Stimulated activated CD4-positive, alpha-beta T cell treated with anti-CD3 and anti-CD28 coated beads, Interleukin-4, amount 100 ng/mL, for 24 hours (primary cell): Measurements from ENCODE around the gene FOXF1.

ENCODE experiments used
- DNase-seq: peaks from one replicate; pipeline ENCODE4 v3.0.0-alpha.2; 2020

Gene FOXF1

DNA sequence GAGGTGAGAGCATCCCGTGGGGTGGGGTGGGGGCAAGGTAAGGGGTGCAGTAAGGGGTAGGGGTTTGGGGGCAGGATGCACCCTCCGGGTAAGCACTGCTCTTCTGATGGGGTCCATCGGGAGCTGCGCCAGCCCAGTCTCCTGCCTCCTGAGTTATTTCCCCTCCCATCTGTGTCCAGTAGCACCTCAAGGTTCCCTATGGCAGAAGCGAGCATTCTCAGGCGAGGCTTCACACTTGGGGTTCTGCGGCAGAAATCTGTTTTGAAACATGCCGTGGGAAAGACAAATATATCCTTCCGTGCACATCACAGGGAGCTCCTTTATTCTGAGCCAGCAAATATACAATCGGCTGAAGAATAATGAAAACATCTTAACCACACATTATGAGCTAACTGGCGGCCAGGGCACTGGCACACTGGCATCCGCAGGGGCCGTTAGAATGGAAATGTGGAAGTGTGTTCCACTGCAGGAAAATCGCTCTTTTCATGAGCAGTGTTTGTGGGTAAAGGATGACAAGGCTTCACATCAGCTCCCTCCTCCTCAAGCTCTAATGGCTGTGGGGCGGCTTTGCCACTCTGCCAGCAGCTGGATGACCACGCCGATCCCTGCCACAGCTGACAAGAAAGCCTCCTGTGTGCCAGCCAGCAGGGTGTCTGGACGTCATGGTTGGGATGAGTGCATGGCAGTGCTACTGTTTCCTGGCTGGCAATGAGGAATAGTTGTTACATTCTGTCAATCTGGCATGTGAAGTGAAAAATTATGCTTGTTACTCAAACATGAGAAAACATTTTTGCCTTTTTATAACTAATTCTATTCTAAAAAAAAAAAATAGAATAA lies 24.7 kb downstream of the FOXF1 start:
- no peak for DNase-seq

GRCh38 chr16:86536621-86537020 lies 26.3 kb downstream of the FOXF1 start:
- no peak for DNase-seq

- DNase-seq = no peak
Observed at GRCh38 chr16:86537486-86537885, 27.2 kb downstream of the FOXF1 start.

- DNase-seq = no peak
Observed at GRCh38 chr16:86538196-86538780, 28.0 kb downstream of the FOXF1 start.

GRCh38 chr16:86540894-86541293 lies 30.6 kb downstream of the FOXF1 start:
- DNase-seq = no peak

- DNase-seq = no peak
Observed at GRCh38 chr16:86541560-86541959, 31.2 kb downstream of the FOXF1 start.

GRCh38 chr16:86542756-86543750 lies 32.7 kb downstream of the FOXF1 start:
- DNase-seq = no peak

DNA sequence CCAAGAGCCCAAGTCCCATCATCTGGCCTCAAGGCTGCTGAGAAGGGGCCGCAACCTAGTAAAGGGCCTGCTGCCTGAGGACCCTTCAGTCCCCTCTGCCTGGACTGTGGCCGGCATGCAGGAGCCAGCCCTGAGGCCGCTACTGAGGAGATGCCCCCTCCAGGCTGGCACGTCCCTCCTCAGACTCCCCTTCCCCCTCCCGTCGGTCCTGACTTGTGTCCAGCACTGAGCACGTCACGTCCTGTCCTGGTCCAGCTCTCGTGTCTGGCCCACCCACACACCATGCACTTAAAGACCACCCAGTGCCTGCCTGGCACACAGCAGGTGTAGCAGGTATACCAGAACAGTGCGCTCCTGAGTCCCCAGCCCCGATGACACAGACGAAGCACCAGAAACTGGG lies 35.2 kb downstream of the FOXF1 start:
- no peak for DNase-seq

DNA sequence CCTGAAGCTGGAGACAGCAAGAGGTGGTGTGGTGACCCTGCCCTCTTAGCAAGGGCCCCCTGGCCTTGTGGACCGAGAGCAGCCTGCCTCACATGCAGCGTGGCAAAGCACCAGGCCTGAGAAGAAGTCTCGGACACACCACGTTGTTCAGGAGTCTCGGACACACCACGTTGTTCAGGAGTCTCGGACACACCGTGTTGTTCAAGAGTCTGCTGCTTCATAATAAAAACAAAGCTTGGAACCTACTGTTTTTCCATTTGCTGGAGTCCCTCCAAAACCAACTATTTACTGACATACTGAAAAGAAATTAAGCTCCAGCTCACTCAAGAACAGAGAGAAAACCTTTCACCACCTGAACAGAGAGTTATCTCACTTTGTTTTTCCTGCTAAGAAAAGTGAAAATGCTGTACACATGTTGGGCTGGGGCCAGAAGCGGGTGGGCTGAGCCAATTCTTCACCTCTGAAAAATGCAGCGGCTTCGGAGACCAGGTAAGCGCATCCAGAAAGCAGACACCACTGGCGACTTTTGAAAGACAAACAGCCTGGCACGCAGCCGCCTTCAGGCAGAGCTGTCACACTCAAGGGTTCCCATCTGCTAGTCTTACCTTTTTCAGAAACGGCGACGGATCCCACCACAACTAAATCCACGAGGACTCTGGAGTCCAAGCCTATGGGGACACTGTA lies 35.8 kb downstream of the FOXF1 start:
- DNase-seq = no peak

DNA sequence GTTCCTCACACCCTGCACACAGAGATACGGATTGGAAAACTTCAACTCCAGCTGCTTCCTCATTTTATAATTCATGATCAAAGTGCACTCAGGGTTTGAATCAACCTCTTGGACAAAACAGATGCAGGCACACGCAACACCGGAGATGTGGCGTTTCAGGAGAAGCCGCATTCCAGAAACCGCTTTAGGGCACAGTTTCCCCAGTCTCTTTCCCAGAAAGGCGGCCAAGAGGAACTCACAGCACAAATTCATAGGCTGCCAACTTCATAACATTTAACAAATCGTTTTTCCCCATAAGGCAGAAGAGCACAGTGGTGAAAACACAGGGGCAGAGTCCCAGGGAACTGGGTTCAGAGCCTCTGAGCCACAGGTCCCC lies 36.3 kb downstream of the FOXF1 start:
- no peak for DNase-seq

GRCh38 chr16:86547286-86547685 lies 37.0 kb downstream of the FOXF1 start:
- no peak for DNase-seq

DNA sequence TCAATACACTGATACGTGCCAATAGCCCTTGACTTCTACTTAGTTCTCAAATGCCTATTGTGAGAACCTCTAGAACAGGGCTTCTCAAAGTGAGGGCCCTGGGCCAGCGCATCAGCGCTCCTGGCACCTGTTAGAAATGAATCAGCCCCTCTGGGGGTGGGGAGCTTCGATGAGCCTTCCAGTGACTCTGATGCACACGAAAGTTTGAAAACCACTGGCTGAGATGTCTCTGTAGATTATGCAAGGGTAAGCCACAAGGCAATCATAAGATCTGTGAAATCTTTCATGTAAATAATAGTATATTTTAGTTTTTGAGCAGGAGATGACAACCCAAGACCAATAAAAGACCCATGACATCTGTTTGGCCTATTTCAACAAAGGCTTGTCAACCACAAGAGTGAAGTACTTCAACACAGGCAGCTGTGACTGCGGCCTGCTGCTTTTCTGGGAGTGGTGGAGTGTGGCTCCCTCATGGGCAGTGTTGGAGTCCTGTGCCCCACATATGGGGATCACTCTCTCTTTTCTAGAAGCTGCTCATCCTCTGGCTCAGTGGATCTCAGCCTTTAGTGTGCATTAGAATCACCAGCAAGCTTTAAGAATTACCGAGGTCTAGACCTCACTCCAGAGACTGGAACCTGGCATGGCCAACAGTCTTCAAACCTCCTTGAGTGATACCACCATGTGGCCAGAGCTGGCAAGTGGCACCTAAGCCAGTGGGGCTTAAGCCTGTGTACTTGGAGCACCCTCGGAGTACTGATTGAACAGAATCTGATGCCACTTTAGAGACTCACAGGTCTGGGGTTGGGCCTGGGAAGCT lies 39.0 kb downstream of the FOXF1 start:
- no peak for DNase-seq

- no peak for DNase-seq
Observed at GRCh38 chr16:86549893-86550190, 39.5 kb downstream of the FOXF1 start.

DNA sequence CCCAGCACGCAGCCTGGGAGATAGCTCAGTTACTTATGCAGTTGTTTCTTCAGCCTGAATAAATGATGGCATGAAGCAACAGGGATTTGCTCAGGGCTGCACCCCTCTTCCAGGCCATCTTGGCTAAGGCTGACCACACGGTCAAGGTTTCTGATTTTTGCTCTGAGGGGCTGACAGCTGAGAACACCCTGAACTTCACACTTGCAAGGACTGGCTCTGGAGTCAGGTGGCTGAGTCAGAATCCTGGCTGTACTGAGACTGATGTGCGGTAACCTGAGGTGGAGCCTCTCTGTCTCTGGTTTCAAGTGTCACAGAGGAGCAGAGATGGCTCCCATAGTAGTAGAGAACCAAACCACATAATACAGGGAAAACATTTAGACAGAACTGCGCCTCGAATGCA lies 40.0 kb downstream of the FOXF1 start:
- DNase-seq = no peak

DNA sequence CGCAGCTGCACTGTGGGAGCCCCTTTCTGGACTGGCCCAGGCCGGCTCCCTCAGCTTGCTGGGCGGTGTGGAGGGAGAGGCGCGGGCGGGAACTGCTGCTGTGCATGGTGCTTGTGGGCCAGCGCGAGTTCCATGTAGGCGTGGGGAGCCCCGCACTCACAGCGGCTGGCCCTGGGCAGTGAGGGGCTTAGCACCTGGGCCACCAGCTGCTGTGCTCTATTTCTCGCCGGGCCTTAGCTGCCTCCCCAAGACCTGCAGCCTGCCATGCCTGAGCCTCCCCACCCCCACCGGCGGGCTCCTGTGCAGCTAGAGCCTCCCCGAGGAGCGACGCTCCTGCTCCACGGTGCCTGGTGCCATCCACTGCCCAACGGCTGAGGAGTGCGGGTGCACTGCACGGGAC lies 43.0 kb downstream of the FOXF1 start:
- DNase-seq = no peak

GRCh38 chr16:86554599-86554916 lies 44.2 kb downstream of the FOXF1 start:
- DNase-seq = no peak

DNA sequence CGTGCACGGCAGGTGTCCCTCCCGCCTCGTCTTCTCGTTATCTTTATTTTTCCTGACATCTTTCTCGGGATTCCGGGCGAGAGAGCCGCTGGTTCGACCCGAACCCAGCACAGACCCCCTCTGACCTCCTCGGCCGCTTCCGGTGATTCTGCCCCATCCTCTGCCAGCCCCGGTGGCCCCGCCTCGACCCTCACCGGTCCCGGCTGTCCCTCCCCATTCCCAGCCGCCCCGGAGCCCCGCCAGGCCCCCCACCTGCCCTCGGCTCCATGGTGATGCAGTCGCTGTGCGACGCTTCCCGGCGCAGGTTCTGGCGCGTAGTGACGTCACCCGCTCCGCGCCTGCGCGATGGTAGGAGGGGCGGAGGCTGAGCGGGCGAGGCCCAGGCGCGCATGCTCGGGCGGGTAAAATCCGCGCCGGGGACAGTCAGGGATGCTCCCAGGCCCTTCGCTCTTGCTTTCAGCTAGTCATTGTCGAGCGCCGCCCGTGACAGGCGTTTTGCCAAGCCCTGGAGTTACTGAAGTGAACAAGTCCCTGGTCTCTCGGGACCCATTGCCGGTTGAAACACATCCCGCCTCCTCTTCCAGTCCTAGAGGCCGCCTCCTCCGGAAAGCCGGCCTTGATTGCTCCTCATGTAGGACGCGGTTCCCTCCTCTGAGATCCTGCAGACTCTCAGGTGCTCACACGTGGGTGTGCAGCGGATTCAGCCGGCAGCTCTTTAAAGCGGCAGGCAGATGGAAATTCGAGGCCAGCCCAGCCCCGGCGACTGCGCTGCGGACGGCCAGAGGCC lies 44.8 kb downstream of the FOXF1 start, which contains the start of gene MTHFSD:
Gene MTHFSD (minus strand): TSS at position 319 of the 787 bp plus-strand sequence. CDS start 51 bp downstream, at position 268.
- DNase-seq = peak; percentile 96

- DNase-seq = no peak
Observed at GRCh38 chr16:86555704-86556075, 45.4 kb downstream of the FOXF1 start.

GRCh38 chr16:86556576-86556975 lies 46.2 kb downstream of the FOXF1 start:
- no peak for DNase-seq

GRCh38 chr16:86557587-86557986 lies 47.3 kb downstream of the FOXF1 start:
- no peak for DNase-seq
